AG09309 (cell line): ENCODE data around the gene ENTPD8.

ENCODE experiments used
- DNase-seq: peaks from one replicate; pipeline ENCODE4 v3.0.0-alpha.2; 2010; ENCODE audit warnings: low read depth
- H3K4me3 ChIP-seq: 2 replicates; pipeline ENCODE4 v1.5.1; 2011; ENCODE audit warnings: mild to moderate bottlenecking, low read depth, low read length, moderate library complexity; ENCODE audit not compliant: control insufficient read depth
- CTCF ChIP-seq: IDR thresholded peaks from 2 replicates; pipeline ENCODE4 v1.5.1; 2011; ENCODE audit warnings: mild to moderate bottlenecking, low read depth, low read length, inconsistent platforms; ENCODE audit not compliant: insufficient read depth, control insufficient read depth; ENCODE audit errors: missing control alignments

The ENTPD8 gene

GRCh38 chr9:137385061-137385655, 56.0 kb downstream of the ENTPD8 start:
- no peak for TF ChIP-seq CTCF
- H3K4me3 ChIP-seq = no peak overlapping the region
- no peak for DNase-seq
